GM18511 (cell line): ENCODE measurements around the gene GRM5.
"Not testable (repeated sequence)": the region's sequence is repeated elsewhere in the genome, so short reads cannot be mapped to it uniquely, and the experiment has no call there.

Source experiments
- ATAC-seq: cut with Tn5 transposase; IDR thresholded peaks from one replicate; pipeline ENCODE4 v1.9.1; 2021; ENCODE audit warnings: mild to moderate bottlenecking, moderate library complexity; ENCODE audit not compliant: unreplicated experiment

GRM5 gene

DNA sequence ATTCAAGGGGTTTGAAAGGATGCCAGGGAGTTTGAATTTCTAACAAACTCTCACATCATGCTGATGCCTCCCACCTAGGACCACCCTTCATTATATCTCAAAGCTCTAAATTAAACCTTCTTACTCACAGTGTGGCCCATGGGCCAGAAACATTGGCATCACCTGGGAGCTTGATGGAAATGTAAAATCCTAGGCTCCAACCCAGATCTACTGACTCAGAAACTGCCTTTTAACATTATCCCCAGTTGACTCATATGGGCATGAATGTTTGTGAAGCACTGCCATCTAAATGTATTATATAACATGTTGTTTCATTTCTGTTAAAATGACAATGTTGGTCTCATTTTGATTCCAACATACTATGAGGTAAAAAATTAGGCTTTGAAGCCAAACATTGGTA, 90.3 kb downstream of the GRM5 start:
- ATAC-seq: not testable (repeated sequence)

GRCh38 chr11:88972210-88972609, 93.6 kb downstream of the GRM5 start:
- ATAC-seq: no peak

DNA sequence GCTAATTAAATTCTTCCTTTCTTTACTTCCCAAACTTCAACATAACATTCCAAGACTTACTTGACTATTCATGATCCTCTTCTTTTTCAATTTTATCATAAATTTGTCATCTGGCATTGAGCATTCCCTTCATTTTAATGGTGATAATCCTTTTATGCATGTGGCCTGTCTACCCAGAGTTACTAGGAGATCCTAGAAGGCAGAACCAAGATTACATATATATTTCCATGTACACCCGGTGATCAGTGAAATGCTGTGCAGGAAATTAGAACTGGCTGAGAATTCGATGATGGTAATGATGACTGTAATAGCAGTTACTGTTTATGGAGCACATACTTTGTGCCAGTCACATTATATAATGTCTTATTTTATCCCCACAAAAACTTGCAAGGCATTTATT, 104.2 kb downstream of the GRM5 start:
- not testable (repeated sequence) for ATAC-seq

GRCh38 chr11:88959857-88960256, 105.9 kb downstream of the GRM5 start:
- ATAC-seq: not testable (repeated sequence)

GRCh38 chr11:88950975-88951374, 114.8 kb downstream of the GRM5 start:
- ATAC-seq: peak; percentile 47

GRCh38 chr11:88948908-88949307, 116.9 kb downstream of the GRM5 start:
- ATAC-seq: not testable (repeated sequence)

GRCh38 chr11:88947843-88948572, 117.8 kb downstream of the GRM5 start:
- ATAC-seq: peak; percentile 88

DNA sequence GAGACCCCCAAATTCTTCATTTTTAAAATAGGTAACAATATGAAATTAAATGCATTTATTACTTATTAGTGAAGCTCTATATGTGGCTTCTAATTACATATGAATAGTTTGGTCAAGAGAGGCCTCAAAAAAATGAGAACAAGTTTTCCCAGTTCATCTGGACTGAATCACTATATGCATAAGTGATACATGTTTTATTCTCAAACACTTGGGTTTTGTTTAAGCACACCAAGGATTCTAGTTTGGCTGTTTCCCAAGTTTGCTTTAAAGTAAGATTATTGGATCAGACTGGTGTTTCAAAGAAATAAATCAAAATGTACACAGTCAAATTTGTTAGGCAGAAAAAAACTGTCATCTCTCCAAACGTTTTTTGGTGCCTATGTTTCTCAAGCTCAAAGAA, 136.1 kb downstream of the GRM5 start:
- ATAC-seq: not testable (repeated sequence)

DNA sequence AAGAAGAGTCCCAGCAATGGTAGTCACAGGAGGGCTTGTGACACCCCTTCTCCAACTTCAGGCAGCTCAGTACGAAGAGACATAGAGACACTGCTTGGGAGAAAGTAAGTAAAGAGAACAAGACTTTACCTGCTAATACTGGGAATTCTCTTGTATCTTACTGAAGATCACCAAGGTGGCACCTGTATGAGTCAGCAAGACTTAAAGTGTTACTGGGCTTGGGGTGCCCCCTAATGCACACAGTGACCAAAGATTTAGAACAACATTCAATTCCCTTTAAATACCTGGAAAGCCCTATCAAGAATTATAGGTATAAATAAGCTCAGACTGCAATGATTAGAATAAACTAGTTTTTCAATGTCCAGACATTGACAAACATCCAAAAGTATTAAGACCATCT, 148.7 kb downstream of the GRM5 start:
- ATAC-seq: not testable (repeated sequence)

DNA sequence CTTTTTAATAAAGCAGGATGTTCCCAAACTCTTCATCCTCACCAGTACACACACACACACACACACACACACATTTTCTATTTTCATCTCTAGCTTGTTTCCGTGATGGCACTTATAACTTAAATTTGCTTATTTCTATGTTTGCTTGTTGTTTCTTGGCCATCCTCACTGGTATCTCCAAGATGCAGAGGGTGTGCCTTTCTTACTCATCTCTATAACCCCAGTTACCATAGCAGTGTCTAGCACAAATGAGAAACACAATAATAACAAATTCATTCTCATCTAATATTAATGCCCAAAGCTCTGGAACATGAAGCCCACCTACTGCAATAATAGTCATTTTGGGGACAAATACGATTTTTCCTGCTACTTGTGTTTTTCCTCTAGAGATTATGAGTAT, 156.3 kb downstream of the GRM5 start:
- ATAC-seq: no peak

GRCh38 chr11:88901436-88901835, 164.3 kb downstream of the GRM5 start:
- not testable (repeated sequence) for ATAC-seq

DNA sequence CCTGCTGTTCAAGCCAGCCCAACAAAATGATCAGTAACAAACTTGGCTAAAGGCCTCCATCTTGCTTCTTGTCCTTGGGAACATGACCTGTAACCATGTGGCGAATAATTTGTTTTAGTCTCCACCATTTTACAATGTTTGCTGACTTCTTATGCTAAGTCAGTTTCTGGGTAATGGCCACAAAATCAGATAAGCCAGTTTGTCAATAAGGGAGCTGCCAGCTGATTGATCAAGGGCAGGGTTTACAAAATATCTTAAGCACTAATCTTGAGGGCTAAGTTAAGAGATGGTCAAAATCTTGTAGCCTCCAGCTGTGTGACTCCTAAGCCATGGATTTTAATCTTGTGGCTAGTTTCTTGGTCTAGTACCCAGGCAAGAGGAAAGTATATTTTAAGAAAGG, 176.9 kb downstream of the GRM5 start:
- not testable (repeated sequence) for ATAC-seq

DNA sequence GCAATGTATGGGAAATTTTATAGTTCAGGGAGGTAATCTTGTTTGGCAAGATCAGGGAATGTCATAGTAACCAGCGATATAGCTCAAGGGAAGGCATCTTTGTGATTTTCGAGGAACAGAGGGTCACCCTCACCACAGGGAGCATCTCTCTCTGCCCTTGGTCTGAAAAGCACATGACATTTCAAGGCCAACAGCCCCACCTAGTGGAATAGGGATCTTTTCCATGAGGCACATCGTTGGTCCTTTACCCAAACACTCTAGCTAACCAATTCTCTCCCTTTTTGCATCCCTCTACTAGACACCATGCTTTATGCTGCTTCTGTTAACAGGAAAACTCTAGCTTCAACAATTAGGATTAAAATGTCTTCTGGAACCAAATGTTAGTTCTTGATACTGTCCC, 179.0 kb downstream of the GRM5 start:
- peak; percentile 70 for ATAC-seq

DNA sequence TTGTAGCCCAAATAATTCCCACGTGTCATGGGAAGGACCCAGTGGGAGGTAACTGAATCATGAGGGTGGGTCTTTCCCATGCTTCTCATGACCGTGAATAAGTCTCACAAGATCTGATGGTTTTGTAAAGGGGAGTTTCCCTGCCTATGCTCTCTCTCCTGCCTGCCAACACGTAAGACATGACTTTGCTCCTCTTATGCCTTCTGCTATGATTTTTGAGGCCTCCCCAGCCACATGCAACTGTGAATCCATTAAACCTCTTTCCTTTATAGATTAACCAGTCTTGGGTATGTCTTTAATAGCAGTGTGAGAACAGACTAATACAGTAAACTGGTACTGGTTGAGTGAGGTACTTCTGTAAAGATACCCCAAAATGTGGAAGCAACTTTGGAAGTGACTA, 183.0 kb downstream of the GRM5 start:
- peak; percentile 54 for ATAC-seq

DNA sequence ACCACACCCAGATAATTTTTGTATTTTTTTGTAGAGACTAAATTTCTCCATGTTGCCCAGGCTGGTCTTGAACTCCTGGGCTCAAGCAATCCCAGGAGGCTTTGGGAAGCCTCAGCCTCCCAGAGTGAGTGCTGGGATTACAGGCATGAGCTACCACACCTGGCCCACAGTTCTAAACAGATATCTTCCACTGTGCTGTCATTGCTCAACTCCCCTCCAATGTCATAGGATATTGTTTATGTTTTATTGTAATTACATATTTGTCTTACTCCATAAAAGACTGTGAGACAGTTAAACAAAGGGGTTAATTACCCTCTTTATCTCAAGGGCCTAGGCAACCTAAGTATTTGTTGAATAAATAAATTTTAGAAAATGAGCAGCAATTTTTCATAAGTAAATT, 204.2 kb downstream of the GRM5 start:
- no peak for ATAC-seq

GRCh38 chr11:88860431-88860830, 205.4 kb downstream of the GRM5 start:
- not testable (repeated sequence) for ATAC-seq

GRCh38 chr11:88853963-88854362, 211.8 kb downstream of the GRM5 start:
- not testable (repeated sequence) for ATAC-seq

DNA sequence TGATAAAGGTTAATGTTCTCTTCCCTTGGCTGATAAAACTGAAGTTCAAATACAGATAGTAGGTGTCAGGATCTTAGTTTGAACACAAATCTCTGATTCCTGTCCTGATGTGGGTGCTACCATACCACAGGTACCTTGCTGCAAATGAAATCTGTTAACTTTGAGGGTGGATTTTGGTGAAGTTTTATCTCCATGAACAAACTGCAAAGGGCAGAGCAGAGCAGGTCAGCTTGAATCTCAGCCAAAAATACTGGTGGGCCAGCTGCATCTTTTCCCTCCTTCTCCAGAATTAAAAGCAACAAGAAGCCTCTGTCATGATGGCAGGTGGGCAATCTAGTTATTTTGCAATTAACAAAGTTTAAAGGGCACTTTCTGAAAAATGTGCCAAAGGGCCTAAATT, 214.2 kb downstream of the GRM5 start:
- not testable (repeated sequence) for ATAC-seq

- ATAC-seq: not testable (repeated sequence)
These were observed 216.0 kb downstream of the GRM5 start for GRCh38 chr11:88849773-88850172.

GRCh38 chr11:88849368-88849767, 216.4 kb downstream of the GRM5 start:
- no peak for ATAC-seq

DNA sequence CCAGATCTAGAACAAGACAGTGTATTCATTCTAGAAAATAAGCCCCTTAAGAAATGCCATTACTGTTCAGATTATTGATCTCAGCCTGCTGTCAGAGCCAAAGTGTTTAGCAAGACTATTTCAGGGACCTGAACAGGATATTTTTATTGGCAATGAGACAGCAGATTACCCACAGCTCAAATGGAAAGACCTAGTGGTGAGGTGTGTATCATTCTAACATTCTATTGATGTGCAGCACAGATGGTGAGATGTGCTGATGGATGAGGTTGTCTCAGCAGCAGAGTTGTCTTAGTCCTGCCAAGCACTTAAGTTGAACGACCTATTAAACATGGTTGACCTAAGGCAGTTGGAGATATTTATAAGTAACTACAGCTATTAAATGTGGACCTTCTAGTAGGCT, 219.5 kb downstream of the GRM5 start:
- not testable (repeated sequence) for ATAC-seq

DNA sequence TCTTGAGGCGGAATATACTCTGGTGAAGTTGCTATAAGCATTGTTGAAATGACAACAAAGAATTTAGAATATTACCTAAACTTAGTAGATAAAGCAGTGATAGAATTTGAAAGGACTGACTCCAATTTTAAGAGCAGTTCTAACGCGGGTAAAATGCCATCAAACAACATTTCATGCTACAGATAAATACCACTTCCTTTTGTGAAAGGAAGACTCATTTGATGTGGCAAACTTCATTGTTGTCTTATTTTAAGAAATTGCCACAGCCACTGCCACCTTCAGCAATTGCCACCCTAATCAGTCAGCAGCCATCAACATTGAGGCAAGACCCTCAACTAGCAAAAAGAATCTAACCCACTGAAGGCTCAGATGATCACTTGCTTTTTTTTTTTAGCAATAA, 220.8 kb downstream of the GRM5 start:
- not testable (repeated sequence) for ATAC-seq
